NOMO-1 (cell line): ENCODE results near the gene SHB.
A peak's percentile ranks its signal among the peaks of the same experiment; 100 is the strongest.

Experiments
- DNase-seq, 2 experiments: peaks; one replicate each; lab custom pipeline; 2025; ENCODE audit not compliant: unreplicated experiment in 2 of 2; lab: John Stamatoyannopoulos, UW

SHB gene

DNA sequence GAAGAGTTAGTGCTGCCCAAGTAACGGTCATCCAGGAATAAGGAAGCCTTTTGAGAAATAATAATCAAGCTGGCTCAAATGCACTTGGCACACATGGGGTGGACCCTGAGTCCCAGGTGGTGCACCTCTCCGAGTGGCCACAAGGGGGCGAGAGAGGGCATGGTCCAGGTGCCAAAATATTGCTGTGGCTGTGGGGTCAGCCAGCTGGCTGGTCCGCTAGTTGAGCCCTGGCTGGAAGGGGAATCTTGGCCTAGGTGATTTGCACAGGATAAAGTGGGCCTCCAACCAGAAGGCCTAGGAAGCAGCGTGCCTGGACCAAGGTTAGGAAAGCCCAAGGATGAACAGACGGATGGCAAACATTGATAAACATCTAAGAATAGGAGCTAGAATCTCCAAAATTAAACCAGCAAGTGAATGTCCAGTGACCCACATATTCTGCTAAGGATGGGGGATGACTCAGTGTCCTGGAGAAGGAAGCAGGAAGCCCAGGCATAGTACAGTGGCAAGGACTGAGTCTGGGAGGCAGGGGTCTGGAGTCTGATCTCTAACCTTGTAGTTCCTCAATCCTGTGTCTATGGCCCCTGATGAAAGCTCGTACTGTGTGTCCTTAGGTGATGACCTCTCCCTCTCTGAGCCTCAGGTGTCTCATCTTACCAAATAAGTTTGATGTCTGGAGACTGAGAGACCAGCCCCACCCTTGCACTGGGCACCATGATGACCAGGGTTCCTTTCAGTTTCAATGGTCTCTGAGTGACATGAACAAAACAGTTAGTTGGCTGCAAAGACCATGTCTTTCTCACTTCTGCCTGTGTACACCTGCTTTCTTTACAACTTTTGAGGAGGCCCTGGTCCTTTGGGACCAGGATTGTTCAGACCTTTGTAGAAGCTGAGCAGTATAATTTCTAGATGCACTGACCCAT lies 19.2 kb upstream of the SHB start:
- DNase-seq, result no peak

- peak in 1 of 2 experiments; percentile 2 for DNase-seq
These were observed 17.5 kb upstream of the SHB start for GRCh38 chr9:38086496-38086895.

DNA sequence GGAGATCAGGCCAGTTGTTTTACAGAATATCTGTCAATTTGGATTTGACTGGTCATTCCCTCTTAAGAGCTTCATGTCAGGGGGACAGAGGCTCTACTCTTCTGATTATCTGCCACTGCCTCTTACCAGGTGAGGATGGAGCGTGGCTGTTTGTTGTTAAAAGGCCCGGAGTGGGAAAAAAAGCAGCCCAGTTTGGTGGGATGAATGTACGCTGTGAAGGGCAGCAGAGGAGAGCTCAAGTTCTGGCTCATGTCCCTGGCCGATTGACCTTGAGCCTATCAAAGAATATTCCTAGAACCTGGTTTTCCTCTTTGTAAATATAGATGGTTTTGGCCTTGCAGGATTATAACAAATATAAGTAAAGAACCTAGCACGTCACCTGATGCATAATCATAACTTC lies 16.3 kb upstream of the SHB start:
- DNase-seq, result no peak

DNA sequence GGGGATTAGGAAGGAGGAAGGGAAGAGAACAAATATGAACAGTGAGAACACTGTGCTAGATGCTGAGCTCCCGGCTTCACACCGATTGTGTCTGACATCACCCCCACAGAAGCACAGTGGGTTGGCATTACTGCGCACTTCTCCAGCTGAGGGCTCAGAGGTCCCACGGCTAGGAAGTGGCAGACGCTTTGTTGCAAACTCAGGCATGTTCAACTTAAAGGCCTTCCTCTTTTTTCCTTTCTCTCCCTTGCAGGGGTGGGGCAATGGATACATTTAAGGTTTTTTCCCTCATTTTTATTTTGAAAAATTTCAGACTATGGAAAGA lies 15.5 kb upstream of the SHB start:
- peak; percentile 42 to 61 for DNase-seq

DNA sequence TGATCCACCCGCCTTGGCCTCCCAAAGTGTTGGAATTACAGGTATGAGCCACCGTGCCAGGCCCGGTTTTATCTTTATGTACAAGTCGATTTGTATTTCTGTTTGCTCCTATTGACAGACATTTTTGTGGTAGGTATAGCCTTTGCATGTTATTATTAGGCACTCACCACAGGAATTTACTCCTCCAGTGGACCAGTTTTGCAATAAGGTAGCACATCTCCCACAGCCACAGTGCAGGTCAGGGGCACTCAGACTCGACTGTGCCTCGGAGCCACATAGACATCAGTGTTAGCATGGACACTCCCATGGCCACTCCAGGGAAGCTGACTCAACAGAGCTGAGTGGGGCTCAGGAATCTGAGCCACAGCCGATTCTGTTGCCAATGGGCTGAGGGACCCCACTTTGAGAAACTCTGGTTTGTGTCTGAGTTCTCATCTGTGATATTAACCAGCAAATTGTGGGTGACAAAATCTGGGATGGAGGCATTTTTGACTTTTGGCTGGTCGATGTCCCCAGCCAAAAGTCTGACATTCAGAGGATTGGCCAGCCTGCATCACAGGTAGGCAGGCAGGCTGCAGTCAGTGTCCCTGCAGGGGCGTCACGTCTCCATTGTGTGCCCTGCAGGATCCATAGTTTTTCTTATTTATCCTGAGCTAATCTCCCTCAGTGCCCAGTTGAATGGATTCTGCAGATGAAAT lies 15.0 kb upstream of the SHB start:
- no peak for DNase-seq

GRCh38 chr9:38082446-38083287 lies 13.6 kb upstream of the SHB start:
- DNase-seq, result peak in 1 of 2 experiments; percentile 18

DNA sequence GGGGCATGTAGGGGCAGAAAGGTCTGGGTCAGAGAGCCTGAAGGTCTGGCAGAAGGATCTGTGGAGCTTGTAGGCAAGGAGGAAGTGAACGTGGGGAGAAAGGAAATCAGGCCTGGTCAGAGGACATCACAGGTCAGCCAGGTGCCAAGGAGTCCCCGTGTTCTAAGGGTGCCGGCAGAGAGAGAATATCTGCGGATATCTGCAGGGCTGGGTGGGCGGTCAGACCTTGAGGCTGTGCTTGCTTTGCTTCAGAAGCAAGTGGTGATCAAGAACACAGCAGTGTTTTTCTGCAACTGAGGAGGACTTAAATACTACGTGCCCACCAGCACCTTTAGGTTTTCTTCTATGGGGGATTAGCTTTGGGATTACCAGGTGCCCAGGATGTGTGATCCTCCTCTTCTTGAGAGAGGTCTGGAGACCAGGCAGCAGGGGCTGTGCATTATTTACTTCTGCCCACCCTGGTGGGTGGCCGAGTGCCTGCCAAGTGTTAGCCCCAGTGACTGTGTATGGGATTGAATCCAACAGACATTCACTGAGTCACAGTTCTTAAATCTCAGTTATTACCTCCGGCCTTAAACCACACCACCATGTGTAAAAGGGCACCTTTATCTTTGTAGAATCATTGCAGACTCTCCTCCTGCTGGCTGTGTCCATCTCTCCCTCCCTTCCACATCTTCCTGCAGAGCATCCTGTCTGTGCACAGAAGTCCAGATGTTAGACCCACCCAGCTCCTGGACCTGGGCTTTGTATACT lies 12.5 kb upstream of the SHB start:
- DNase-seq, result no peak

DNA sequence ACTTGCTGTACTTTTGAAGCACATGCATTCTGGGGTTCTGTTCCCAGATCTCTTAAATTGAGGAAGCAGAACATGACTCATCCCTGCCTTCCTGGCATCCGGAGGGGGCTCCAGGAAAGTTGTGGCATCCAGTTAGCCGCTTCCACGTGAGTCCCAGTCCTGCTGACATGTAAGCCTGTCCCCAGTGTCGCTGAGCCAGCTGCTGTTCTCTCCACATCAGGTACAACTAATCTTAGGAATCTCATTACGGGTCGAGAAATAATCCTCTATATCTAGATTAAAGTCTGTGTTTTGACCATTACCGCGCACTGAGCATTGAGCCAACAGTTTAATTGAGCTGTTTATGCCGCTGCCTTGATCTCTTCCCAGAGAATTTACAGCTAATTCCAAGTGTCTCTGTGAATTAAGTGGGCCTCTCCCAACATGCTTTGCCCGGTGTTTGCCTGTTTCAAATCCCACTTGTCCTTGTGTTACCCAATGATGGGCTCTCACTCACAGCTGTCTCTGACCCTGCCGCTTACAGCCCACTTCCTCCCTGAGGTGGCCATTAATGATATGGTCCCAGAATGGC lies 10.5 kb upstream of the SHB start:
- DNase-seq, result no peak

DNA sequence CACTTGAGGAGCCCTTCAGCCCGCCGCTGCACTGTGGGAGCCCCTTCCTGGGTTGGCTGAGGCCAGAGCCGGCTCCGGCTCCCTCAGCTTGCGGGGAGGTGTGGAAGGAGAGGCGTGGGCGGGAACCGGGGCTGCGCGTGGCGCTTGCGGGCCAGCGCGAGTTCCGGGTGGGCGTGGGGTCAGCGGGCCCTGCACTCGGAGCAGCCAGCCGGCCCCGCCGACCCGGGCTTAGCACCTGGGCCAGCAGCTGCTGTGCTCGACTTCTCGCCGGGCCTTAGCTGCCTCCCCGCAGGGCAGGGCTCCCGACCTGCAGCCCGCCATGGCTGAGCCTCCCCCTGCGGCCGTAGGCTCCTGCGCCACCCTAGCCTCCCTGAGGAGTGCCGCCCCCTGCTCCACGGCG lies 6.2 kb upstream of the SHB start:
- DNase-seq, result no peak

GRCh38 chr9:38074441-38074961 lies 5.5 kb upstream of the SHB start:
- DNase-seq, result peak in 1 of 2 experiments; percentile 5

GRCh38 chr9:38073882-38074281 lies 4.9 kb upstream of the SHB start:
- no peak for DNase-seq

DNA sequence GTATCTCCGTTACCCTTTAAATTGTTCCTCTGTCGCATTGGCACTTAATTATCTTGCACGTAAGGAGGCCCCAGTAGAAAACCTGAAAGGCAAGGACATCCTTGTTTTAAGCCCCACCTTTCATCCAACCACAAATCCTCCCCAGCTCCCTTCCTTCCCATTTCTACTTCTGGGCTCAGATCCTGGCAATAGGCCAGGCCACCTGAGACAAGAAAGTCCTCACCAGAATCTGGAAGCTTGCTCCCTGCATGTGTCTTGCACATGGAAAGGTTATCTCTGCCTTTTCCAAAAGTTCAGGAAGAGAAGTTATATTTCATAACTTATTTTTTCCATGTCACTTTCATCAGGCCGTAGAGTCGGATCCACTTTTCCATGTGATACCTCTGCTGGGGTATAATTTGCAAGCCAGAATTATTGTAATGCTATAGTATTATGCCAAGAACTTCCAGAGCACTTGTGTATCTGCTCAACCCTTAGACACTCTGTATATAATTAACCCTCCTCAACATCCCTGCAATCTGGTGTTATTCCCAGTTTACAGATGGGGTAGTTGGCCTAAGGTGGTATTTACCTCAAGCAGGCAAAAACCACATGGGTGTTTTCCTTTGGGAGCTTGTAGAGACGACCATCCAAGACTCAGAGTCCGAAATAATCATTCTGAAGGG lies 2.6 kb upstream of the SHB start:
- no peak for DNase-seq

DNA sequence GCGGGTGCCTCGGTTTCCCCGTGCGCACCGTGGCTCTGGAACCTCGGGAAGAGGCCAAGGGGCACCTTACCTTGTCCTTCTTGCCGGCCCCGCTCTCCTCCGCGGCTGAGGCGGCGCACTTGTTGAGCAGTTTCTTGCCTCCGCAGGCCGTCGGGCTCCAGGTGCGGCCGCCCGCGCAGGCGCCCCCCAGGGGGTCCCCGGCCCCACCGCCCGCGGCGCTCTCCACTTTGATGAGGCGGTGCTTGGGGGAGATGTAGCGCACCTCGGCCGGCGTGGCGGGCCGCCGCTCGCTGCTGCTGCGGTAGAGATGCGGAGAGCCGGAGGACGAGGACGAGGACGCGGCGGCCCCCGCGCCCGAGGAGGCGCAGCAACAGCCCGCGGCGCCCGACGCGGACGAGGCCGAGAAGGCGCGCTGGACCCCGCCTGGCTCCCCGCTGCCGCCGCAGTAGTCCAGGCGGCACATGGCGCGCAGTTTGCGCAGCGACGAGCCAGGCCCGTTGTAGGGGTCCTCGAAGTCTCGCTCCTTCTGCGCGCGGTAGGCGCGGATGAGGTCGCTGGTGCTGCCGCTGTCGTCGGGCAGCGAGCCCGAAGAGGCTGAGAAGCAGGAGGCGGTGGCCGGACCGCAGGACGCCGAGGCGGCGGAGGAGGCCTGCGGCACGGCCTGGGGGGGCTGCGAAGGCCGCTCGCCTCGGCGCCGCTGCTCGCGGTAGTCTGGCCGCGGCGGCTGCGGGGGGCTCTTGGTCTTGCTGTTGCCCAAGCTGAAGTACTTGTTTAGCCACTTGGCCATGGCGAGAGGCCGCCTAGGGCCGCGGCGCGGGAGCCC lies 957 bp downstream of the SHB start:
- no peak for DNase-seq

GRCh38 chr9:38066914-38067858 lies 1.8 kb downstream of the SHB start:
- no peak for DNase-seq

DNA sequence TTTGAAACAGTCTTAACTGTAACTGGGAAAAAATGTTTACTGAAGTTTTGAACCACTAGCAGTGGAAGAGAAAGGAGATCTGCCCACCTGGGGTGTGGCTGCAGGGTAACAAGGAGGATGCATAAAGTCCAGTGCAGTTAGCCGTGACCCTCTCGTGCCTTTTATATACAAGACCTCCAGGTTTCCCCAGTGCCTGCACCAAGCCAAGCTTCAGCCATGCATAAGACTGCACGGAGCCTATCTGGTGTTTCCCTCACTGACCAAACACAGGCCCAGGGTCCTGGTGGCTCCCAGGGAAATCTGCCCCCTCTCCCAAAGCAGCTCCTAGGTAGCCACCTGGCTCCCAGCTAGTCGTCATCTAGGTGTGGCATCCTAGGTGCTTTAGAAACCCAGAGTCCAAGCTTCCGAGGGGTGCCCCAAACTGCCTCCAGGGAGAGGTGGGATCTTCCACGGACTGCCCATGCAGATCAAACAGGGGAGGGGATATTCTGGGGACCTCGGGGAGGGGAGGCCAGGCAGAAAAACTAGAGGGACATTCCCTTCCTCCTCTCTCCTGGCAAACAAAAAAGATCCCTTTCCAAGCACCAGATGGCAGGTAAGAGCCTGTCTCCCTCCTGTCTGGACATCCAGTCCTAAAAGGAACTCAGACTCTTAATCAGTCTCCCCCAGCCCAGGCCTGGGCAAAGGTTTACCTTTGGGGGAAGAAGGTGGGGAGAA lies 2.7 kb downstream of the SHB start:
- no peak for DNase-seq

- DNase-seq, result no peak
These were observed 3.5 kb downstream of the SHB start for GRCh38 chr9:38065369-38066075.
